A549 (cell line): Measurements from ENCODE around the gene PCDHGA9. TPM values are rescaled to one million over a fixed set of nuclear protein-coding genes. Genes with fewer than 3 reads are reported as not detected.

Experiments
- ATAC-seq, 2 experiments: fragments of 200-7000 bp in 1 of 2; fragments of >200 bp in 1 of 2; cut with Nextera tagmentation in 1 of 2; cut with Tn5 transposase in 1 of 2; 3 replicates each; pipeline versions ENCODE4 v1.8.0 to v1.9.1; 2018 to 2020; ENCODE audit warnings: mild to moderate bottlenecking in 1 of 2, moderate library complexity in 1 of 2
- CTCF ChIA-PET: fragments of 300-600 bp; sonication (Branson Sonifier 250); formaldehyde crosslinking; extraction: SDS; loops from one replicate; lab custom pipeline; 2021; ENCODE audit warnings: antibody characterized with exemption, inconsistent platforms; lab: Yijun Ruan, JAX
- POLR2A ChIA-PET: fragments of 350-600 bp; formaldehyde crosslinking; extraction: SDS; loops from one replicate; lab custom pipeline; 2021; ENCODE audit warnings: antibody characterized with exemption, inconsistent platforms; lab: Yijun Ruan, JAX
- DNase-seq, 2 experiments: peaks; one replicate each; pipeline versions ENCODE4 v3.0.0 to v3.0.0-alpha.2; 2011 to 2016; ENCODE audit warnings: low read depth in 1 of 2, low spot score in 1 of 2
- FAIRE-seq: peaks from 2 replicates; lab custom pipeline; 2011; peaks lifted over from hg19 to GRCh38; lab: Jason Lieb, UNC
- H3K27ac ChIP-seq, 2 experiments: fragments of >200 bp; sonication (Bioruptor Twin); formaldehyde crosslinking; 3 replicates each; pipeline ENCODE4 v1.5.1; 2016 to 2017
- H3K4me1 ChIP-seq: fragments of >200 bp; sonication (Bioruptor Twin); formaldehyde crosslinking; 3 replicates; pipeline ENCODE4 v1.6.1; 2016
- H3K4me2 ChIP-seq: fragments of >200 bp; sonication (Bioruptor Twin); formaldehyde crosslinking; 3 replicates; pipeline ENCODE4 v1.6.1; 2016
- H3K4me3 ChIP-seq: fragments of >200 bp; sonication (Bioruptor Twin); formaldehyde crosslinking; 3 replicates; pipeline ENCODE4 v1.5.1; 2016
- H3K9me3 ChIP-seq: fragments of >200 bp; sonication (Bioruptor Twin); formaldehyde crosslinking; 3 replicates; pipeline ENCODE4 v1.6.1; 2016
- ATOH8 ChIP-seq: fragments of 250-450 bp; sonication (Bioruptor Pico); IDR thresholded peaks from 2 replicates; pipeline ENCODE4 v1.5.0; 2020; ENCODE audit warnings: low read depth, mild to moderate bottlenecking, moderate library complexity
- EP300 ChIP-seq, 2 experiments: fragments of >200 bp; sonication (Bioruptor Twin); formaldehyde crosslinking; IDR thresholded peaks; 2 replicates in 1 of 2; 3 replicates in 1 of 2; pipeline ENCODE4 v1.6.1; 2016 to 2017
- FOSB ChIP-seq: fragments of 250-450 bp; sonication (Bioruptor Pico); IDR thresholded peaks from 2 replicates; pipeline ENCODE4 v1.5.0; 2020; ENCODE audit warnings: mild to moderate bottlenecking, moderate library complexity
- HDAC2 ChIP-seq: fragments of 200-600 bp; sonication (generic); IDR thresholded peaks from 2 replicates; pipeline ENCODE4 v1.6.1; 2016
- HES2 ChIP-seq: fragments of >200 bp; sonication (Bioruptor Twin); formaldehyde crosslinking; IDR thresholded peaks from 2 replicates; pipeline ENCODE4 v1.6.1; 2016
- MAFK ChIP-seq: fragments of 450-650 bp; IDR thresholded peaks from 2 replicates; pipeline ENCODE4 v1.6.1; 2014; ENCODE audit not compliant: partially characterized antibody
- NFE2L2 ChIP-seq: fragments of 150-350 bp; conservative IDR thresholded peaks from 2 replicates; pipeline ENCODE4 v1.6.1; 2014; ENCODE audit warnings: low read length
- NPAS2 ChIP-seq: fragments of 250-450 bp; sonication (Bioruptor Pico); IDR thresholded peaks from 2 replicates; pipeline ENCODE4 v1.8.0; 2022; ENCODE audit warnings: mild to moderate bottlenecking, moderate library complexity, borderline replicate concordance
- PHF8 ChIP-seq: fragments of 200-600 bp; sonication (generic); IDR thresholded peaks from 2 replicates; pipeline ENCODE4 v1.6.1; 2016; ENCODE audit warnings: low read depth, mild to moderate bottlenecking, antibody characterized with exemption, moderate library complexity, borderline replicate concordance
- POLR2A ChIP-seq: IDR thresholded peaks from 2 replicates; pipeline ENCODE4 v1.6.1; 2012; ENCODE audit warnings: mild to moderate bottlenecking, low read length
- RAD21 ChIP-seq, 2 experiments: fragments of >200 bp in 1 of 2; sonication (Bioruptor Twin) in 1 of 2; formaldehyde crosslinking in 1 of 2; IDR thresholded peaks in 1 of 2; conservative IDR thresholded peaks in 1 of 2; 2 replicates in 1 of 2; 3 replicates in 1 of 2; pipeline ENCODE4 v1.6.1; 2012 to 2018; ENCODE audit warnings: inconsistent platforms in 1 of 2
- RFX5 ChIP-seq: fragments of 450-650 bp; IDR thresholded peaks from 2 replicates; pipeline ENCODE4 v1.7.1; 2014; ENCODE audit warnings: antibody characterized with exemption, mild to moderate bottlenecking, moderate library complexity
- TFCP2L1 ChIP-seq: fragments of 250-450 bp; sonication (Bioruptor Pico); IDR thresholded peaks from 2 replicates; pipeline ENCODE4 v1.5.0; 2021; ENCODE audit warnings: mild to moderate bottlenecking
- WGBS: methylation state at CpG from one replicate; pipeline ENCODE4 v1.1.6; 2017; ENCODE audit errors: missing lambda C conversion rate; 5-methylcytosine and 5-hydroxymethylcytosine counted together
- polyA plus RNA-seq, 4 experiments: library from polyadenylated mRNA; depleted of rRNA in 3 of 4; stranded (reverse); fragments of >200 nt; fragmentation: RNase III in 1 of 4; extraction: RNeasy Plus Mini Kit Qiagen cat#74134 plus additional on column Dnase treatment in 1 of 4; gene quantifications; 2 replicates in 3 of 4; 3 replicates in 1 of 4; pipeline ENCODE4 v1.2.3, GENCODE V29; 2011 to 2017
- TF ChIP-seq, protein P1 (sequence below): fragments of 450-650 bp; IDR thresholded peaks from 2 replicates; pipeline ENCODE4 v1.6.1; 2014; ENCODE audit warnings: antibody characterized with exemption
- TF ChIP-seq, protein P2 (sequence below): fragments of >200 bp; sonication (Bioruptor Twin); formaldehyde crosslinking; IDR thresholded peaks from 3 replicates; pipeline ENCODE4 v1.5.1; 2016
- TF ChIP-seq, protein P3 (sequence below): fragments of 200-600 bp; sonication (generic); IDR thresholded peaks from 2 replicates; pipeline ENCODE4 v1.6.1; 2016; ENCODE audit warnings: antibody characterized with exemption, mild to moderate bottlenecking, moderate library complexity

PCDHGA9 gene
- polyA plus RNA-seq, 2 of the 4 experiments (the other 2 are of a cell fraction), result 0.03 to 0.22 TPM

GRCh38 chr5:141360685-141361084, 41.9 kb upstream of the PCDHGA9 start (continued):
- TF ChIP-seq NFE2L2 (no peak), TFCP2L1 (CRISPR knock-in tag) (no peak), POLR2A (no peak), RFX5 (no peak), HDAC2 (no peak), EP300 (IDR thresholded peaks at IDR 0.05) (no peak), PHF8 (no peak), FOSB (no peak)

DNA sequence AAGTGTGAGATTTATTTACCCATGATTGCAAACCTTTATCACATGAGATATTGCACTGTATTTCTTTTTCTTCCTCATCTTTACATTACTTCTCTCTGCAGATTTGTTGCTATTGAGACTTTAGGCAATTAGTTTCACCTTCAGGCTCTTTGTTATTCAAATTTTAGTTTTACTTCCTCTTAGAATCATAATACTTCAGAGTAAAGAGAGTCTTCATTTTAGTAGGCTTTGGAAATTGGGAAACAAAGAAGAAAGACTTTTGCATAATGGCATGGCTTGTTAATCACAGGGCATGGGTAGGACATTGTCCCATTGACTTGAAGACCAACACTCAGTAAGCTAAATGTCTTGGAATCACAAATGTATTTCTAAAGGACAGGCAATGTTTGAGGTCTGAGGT, 39.9 kb upstream of the PCDHGA9 start:
- Histone ChIP-seq H3K4me2 (no peak overlapping the region), H3K4me1 (no peaks in the 10 kb centered on the region), H3K4me3 (no peak overlapping the region), H3K27ac (no peak overlapping the region), H3K9me3 (peaks cover 66% of the 10 kb centered on the region)
- no peak for ATAC-seq
- FAIRE-seq, result no peak
- no peak for TF ChIP-seq HDAC2
- TF ChIP-seq HES2, result no peak
- TF ChIP-seq NPAS2 (CRISPR knock-in tag), result no peak
- no peak for TF ChIP-seq MAFK
- TF ChIP-seq, protein P1, sequence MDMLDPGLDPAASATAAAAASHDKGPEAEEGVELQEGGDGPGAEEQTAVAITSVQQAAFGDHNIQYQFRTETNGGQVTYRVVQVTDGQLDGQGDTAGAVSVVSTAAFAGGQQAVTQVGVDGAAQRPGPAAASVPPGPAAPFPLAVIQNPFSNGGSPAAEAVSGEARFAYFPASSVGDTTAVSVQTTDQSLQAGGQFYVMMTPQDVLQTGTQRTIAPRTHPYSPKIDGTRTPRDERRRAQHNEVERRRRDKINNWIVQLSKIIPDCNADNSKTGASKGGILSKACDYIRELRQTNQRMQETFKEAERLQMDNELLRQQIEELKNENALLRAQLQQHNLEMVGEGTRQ, result no peak
- ChIA-PET CTCF (interaction anchor here (1.1 to 1.2 kb wide), 2 partner anchors 15 to 201 kb away, joined by 3 read pairs; no protein-coding TSS in a partner anchor), POLR2A (no interaction called here)
- no peak for DNase-seq

- DNase-seq, result peak in 1 of 2 experiments; percentile 46
- WGBS, result 43% methylated on average over 31 of the region's 34 CpGs
- CTCF ChIA-PET, result interaction anchor here (0.8 to 2.9 kb wide), 16 partner anchors 8 to 229 kb away, joined by 3 to 15 read pairs (median 5); partner anchors contain the start of genes PCDHGA11, PCDHGA6, PCDHGA7 and PCDHGB1
- TF ChIP-seq RAD21 (conservative IDR thresholded peaks at IDR 0.05 in 1 of 2, IDR thresholded peaks at IDR 0.05 in 1 of 2) (peak in 1 of 2 experiments; percentile 27; a peak in 2 of 5 replicates), ATOH8 (CRISPR knock-in tag) (no peak)
- TF ChIP-seq, protein P2, sequence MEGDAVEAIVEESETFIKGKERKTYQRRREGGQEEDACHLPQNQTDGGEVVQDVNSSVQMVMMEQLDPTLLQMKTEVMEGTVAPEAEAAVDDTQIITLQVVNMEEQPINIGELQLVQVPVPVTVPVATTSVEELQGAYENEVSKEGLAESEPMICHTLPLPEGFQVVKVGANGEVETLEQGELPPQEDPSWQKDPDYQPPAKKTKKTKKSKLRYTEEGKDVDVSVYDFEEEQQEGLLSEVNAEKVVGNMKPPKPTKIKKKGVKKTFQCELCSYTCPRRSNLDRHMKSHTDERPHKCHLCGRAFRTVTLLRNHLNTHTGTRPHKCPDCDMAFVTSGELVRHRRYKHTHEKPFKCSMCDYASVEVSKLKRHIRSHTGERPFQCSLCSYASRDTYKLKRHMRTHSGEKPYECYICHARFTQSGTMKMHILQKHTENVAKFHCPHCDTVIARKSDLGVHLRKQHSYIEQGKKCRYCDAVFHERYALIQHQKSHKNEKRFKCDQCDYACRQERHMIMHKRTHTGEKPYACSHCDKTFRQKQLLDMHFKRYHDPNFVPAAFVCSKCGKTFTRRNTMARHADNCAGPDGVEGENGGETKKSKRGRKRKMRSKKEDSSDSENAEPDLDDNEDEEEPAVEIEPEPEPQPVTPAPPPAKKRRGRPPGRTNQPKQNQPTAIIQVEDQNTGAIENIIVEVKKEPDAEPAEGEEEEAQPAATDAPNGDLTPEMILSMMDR, result peak; percentile 27; the same call in 2 of the 3 replicates
- TF ChIP-seq, protein P3, sequence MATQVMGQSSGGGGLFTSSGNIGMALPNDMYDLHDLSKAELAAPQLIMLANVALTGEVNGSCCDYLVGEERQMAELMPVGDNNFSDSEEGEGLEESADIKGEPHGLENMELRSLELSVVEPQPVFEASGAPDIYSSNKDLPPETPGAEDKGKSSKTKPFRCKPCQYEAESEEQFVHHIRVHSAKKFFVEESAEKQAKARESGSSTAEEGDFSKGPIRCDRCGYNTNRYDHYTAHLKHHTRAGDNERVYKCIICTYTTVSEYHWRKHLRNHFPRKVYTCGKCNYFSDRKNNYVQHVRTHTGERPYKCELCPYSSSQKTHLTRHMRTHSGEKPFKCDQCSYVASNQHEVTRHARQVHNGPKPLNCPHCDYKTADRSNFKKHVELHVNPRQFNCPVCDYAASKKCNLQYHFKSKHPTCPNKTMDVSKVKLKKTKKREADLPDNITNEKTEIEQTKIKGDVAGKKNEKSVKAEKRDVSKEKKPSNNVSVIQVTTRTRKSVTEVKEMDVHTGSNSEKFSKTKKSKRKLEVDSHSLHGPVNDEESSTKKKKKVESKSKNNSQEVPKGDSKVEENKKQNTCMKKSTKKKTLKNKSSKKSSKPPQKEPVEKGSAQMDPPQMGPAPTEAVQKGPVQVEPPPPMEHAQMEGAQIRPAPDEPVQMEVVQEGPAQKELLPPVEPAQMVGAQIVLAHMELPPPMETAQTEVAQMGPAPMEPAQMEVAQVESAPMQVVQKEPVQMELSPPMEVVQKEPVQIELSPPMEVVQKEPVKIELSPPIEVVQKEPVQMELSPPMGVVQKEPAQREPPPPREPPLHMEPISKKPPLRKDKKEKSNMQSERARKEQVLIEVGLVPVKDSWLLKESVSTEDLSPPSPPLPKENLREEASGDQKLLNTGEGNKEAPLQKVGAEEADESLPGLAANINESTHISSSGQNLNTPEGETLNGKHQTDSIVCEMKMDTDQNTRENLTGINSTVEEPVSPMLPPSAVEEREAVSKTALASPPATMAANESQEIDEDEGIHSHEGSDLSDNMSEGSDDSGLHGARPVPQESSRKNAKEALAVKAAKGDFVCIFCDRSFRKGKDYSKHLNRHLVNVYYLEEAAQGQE, result no peak
- Histone ChIP-seq H3K4me2 (peak within 1 kb of the TSS; percentile 62), H3K9me3 (peaks cover 55% of the 10 kb centered on the region), H3K4me3 (peak within 1 kb of the TSS; percentile 36; the same call in 2 of the 3 replicates), H3K4me1 (no peaks in the 10 kb centered on the region), H3K27ac (0 out of 6 replicates have a peak within 1 kb of the TSS, but pooled peaks of 1 of the 2 experiments have one; percentile 6)
- POLR2A ChIA-PET, result no interaction called here
- peak; percentile 70 to 87; a peak in 4 of 6 replicates for ATAC-seq
- no peak for FAIRE-seq
Observed at GRCh38 chr5:141363952-141364660, 38.5 kb upstream of the PCDHGA9 start, which contains the start of gene PCDHGA5. Gene PCDHGA5 (plus strand): TSS chr5:141364162. CDS start chr5:141364331, 169 bp downstream.
